EL (cell line): ENCODE results near the gene PRRT2.
"Not testable (repeated sequence)": the region's sequence is repeated elsewhere in the genome, so short reads cannot be mapped to it uniquely, and the experiment has no call there.

ENCODE experiments used
- DNase-seq: peaks from one replicate; pipeline ENCODE4 v3.0.0-alpha.2; 2016

PRRT2 gene

GRCh38 chr16:29811896-29812665, at the start of gene PRRT2:
Gene PRRT2, plus strand, starts transcription at chr16:29812193. Its CDS starts 862 bp downstream, at chr16:29813055.
- DNase-seq, result peak; percentile 55

- DNase-seq, result no peak
These were observed 48.7 kb upstream of the PRRT2 start for GRCh38 chr16:29763326-29763725.

DNA sequence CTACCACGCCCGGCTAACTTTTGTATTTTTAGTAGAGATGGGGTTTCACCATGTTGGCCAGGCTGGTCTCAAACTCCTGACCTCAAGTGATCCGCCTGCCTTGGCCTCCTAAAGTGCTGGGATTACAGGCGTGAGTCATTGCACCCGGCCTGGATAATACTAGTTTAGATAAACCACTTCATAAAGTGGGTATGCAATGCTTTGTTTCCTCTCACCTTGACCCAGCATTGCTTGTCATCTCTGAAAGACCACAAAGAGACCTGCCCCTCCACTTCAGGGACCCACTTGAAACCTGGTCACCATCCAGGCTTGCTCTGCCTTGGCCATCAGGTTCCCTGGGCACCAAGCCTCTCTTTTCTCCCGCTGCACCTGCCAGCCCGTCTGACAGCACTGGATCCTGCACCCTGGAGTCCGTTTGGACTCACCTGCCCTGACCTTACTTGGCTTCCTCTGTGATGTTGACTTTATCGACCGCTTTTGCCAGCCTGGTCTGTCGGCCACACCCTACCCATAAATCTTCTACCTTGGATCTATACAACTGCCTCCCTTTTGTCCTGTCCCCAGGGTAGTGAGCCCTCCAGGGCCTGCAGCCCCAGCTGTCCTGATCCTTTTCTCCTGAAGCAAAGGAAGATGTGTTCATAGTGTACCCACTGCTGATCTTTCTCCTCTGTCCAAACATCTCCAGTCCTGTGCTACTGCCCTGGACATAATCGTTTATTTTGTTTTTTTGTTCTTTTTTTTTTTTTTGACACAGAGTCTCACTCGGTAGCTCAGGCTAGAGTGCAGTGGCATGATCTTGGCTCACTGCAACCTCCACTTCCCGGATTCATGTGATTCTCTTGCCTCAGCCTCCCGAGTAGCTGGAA, 46.6 kb upstream of the PRRT2 start:
- no peak for DNase-seq

GRCh38 chr16:29766571-29766970, 45.4 kb upstream of the PRRT2 start:
- no peak for DNase-seq

DNA sequence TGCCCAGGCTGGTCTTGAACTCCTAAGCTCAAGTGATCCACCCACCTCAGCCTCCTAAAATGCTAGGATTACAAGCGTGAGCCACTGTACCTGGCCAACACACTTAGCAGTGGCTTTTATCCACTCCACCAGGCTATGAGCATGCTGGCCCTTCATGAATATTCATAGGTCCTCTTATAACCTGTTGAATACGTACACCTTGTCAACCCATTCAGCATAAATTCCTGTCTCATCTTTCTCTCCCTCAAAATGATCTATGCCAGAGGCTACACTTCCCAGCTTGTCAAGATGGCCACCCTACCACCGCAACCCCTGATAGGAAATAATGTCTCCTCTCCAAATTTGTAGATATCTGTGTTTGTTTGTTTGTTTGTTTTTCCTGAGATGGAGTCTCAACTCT, 44.9 kb upstream of the PRRT2 start:
- no peak for DNase-seq

- no peak for DNase-seq
These were observed 42.5 kb upstream of the PRRT2 start for GRCh38 chr16:29769507-29769906.

DNA sequence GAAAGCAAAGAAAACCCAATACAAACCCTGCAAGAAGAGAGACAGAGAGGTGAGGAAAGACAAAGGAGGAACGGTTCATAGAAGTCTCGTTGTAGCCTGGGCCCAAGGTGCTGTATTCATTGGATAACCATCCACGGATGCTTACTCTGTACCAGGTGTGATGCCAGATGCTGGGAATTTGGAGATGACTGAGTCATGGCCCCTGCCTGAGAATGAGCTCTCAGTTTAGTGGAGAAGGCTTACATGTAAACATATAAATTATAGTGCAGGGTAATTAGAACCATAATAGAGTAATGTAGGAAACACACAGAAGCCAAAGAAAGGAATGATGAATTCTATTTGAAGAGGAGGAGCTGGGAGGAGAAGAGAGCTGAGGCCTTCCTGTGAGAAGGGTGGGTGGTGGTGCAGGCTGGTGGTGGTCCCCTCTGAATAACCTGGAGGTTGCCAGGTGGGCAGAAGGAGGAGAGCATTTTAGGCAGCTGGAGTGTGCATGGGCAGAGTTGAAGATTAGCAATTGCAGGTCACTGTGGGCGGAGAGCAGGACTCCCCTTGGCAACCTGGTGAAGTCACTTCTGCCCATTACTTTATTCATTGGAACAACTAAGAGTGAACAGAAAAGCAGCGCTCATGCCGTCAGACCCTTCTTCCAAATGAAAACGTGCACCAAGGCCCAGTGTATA, 41.6 kb upstream of the PRRT2 start:
- no peak for DNase-seq

GRCh38 chr16:29772330-29772729, 39.7 kb upstream of the PRRT2 start:
- DNase-seq, result not testable (repeated sequence)

DNA sequence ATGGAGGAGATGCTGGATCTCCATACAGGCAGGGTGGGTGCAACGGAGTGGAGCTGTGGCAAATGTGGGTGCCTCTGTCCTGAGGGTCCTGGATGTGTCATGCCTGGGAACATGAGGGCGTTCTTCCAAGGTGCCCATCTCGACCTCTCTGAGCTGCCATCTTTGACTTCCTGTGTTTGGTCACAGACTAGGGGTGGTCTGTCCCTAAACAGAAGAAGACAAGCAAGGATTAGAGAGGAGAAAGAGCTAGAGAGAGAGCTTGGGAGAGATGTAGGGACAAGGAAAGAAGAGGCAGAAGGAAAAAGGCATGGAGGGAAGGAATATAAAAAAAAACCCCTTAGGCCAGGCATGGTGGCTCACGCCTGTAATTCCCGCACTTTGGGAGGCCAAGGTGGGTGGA, 37.3 kb upstream of the PRRT2 start:
- no peak for DNase-seq

- peak; percentile 76 for DNase-seq
These were observed 36.1 kb upstream of the PRRT2 start for GRCh38 chr16:29775742-29776408.

- no peak for DNase-seq
These were observed 34.2 kb upstream of the PRRT2 start, which contains the start of gene ZG16 for GRCh38 chr16:29777576-29778350. Gene ZG16, plus strand, starts transcription at chr16:29778256. Its CDS starts 1,011 bp downstream, at chr16:29779267.

DNA sequence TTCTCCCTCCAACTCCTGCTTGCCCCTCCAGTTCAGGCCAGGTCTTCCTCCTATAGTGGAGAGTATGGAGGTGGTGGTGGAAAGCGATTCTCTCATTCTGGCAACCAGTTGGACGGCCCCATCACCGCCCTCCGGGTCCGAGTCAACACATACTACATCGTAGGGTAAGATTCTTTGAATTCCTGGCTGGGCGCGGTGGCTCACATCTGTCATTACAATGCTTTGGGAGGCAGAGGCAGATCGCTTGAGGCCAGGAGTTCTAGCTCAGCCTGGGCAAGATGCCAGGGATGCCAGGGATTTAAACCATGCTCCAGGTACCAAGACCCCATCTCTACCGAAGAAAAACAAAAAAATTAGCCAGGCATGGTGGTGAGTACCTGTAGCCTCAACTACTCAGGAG, 32.5 kb upstream of the PRRT2 start:
- DNase-seq, result peak; percentile 68

DNA sequence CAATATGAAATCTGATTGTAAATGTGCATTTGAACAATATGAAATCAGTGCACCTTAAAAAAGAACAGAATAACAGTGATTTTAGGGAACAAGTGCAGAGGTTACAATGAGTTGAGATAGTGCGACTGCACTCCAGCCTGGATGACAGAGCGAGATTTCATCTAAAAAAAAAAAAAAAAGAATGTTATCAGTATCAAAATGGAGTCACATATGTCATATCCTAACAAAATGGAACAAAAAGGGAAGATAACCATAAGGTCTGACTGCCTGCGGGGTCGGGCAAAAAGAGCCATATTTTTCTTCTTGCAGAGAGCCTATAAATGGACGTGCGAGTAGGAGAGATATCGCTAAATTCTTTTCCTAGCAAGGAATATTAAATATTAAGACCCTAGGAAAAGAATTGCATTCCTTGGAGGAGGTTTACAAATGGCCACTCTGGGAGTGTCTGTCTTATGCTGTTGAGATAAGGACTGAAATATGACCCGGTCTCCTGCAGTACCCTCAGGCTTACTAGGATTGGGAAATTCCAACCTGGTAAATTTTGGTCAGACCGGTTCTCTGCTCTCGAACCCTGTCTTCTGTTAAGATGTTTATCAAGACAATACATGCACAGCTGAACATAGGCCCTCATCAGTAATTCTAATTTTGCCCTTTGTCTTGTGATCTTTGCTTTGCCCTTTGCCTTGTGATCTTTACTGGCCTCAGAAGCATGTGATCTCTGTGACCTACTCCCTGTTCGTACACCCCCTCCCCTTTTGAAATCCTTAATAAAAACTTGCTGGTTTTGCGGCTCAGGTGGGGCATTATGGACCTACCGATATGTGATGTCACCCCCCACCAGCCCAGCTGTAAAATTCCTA, 28.7 kb upstream of the PRRT2 start:
- DNase-seq, result not testable (repeated sequence)

- DNase-seq, result no peak
These were observed 27.8 kb upstream of the PRRT2 start for GRCh38 chr16:29784157-29784556.

- peak; percentile 73 for DNase-seq
These were observed 27.0 kb upstream of the PRRT2 start for GRCh38 chr16:29784901-29785500.

DNA sequence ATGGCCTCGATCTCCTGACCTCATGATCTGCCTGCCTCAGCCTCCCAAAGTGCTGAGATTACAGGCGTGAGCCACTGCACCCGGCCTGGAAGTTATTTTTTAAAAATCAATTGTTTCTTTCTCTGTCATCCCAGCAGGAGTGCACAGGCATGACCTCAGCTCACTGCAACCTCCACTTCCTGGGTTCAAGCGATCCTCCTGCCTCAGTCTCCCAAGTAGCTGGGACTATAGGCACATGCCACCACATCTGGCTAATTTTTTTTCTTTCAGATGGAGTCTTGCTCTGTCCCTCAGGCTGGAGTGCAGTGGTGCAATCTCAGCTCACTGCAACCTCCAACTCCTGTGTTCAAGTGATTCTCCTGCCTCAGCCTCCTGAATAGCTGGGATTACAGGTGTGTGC, 24.8 kb upstream of the PRRT2 start:
- DNase-seq, result not testable (repeated sequence)

GRCh38 chr16:29789775-29790182, 22.2 kb upstream of the PRRT2 start:
- DNase-seq, result no peak

DNA sequence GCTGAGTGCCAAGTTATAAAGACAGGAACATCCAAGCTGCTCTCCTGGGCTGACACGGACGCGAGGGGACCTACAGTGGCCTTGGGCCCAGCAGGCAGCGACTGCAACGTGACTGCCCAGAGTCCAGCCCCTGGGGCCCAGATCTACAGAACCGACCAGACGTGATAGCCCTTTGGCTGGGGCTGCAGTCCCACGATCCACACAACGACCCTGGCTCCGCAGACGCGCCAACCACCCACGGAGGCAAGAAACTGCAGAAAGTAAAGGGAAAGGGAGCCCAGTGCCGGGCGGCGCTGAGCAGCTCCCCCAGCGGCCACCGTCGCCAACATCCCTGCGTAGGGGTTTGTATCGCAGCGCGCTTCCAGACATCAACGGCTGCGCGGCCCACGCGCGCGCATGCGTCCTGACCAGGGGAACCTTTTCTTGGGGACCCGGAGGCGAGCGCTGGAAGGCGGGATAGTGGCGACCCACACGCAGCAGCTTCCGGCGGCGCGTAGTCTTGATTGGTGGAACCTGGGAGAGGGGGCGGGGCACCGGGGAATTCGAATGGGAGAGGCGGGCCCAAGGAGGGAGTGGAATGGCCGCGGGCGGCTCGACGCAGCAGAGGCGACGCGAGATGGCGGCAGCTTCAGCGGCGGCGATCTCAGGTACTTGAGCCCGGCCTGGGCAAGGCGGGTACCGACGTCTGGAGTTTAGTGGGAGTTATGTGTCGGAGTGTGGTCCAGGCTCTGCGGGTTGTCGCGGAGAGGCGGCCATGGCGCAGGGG, 21.6 kb upstream of the PRRT2 start, which contains the start of gene KIF22:
KIF22 (plus strand) TSS at position 569 of the 766 bp plus-strand sequence; CDS start at position 578, 9 bp downstream.
- peak; percentile 98 for DNase-seq
